HG03064 (cell line): ENCODE data around the gene HSPB1.
"Not testable (repeated sequence)": the region's sequence is repeated elsewhere in the genome, so short reads cannot be mapped to it uniquely, and the experiment has no call there.

Experiments
- ATAC-seq: cut with Tn5 transposase; IDR thresholded peaks from one replicate; pipeline ENCODE4 v1.9.1; 2021; ENCODE audit warnings: low read depth; ENCODE audit not compliant: unreplicated experiment

The HSPB1 gene

GRCh38 chr7:76303202-76304147 is 1.0 kb downstream of the HSPB1 start:
- ATAC-seq, result no peak

- ATAC-seq, result no peak
These were observed 2.5 kb downstream of the HSPB1 start for GRCh38 chr7:76304888-76305375.

GRCh38 chr7:76308874-76309273 is 6.4 kb downstream of the HSPB1 start:
- ATAC-seq, result not testable (repeated sequence)

- ATAC-seq, result not testable (repeated sequence)
These were observed 7.0 kb downstream of the HSPB1 start for GRCh38 chr7:76309341-76310101.

- ATAC-seq, result no peak
These were observed 7.9 kb downstream of the HSPB1 start for GRCh38 chr7:76310102-76310957.

- not testable (repeated sequence) for ATAC-seq
These were observed 9.4 kb downstream of the HSPB1 start for GRCh38 chr7:76311838-76312237.

GRCh38 chr7:76314042-76314721 is 11.7 kb downstream of the HSPB1 start:
- peak; percentile 38 for ATAC-seq

GRCh38 chr7:76314740-76315139 is 12.3 kb downstream of the HSPB1 start:
- not testable (repeated sequence) for ATAC-seq

GRCh38 chr7:76315364-76315763 is 12.9 kb downstream of the HSPB1 start:
- ATAC-seq, result no peak

GRCh38 chr7:76316984-76317781 is 14.7 kb downstream of the HSPB1 start:
- ATAC-seq, result no peak

- ATAC-seq, result peak; percentile 84
These were observed 15.5 kb downstream of the HSPB1 start for GRCh38 chr7:76317782-76318487.

GRCh38 chr7:76318488-76319353 is 16.2 kb downstream of the HSPB1 start:
- peak; percentile 41 for ATAC-seq

GRCh38 chr7:76325092-76325491 is 22.6 kb downstream of the HSPB1 start:
- ATAC-seq, result no peak

GRCh38 chr7:76325811-76326210 is 23.3 kb downstream of the HSPB1 start:
- no peak for ATAC-seq

GRCh38 chr7:76326646-76327233 is 24.3 kb downstream of the HSPB1 start:
- ATAC-seq, result no peak

- no peak for ATAC-seq
These were observed 25.1 kb downstream of the HSPB1 start for GRCh38 chr7:76327610-76328009.

- ATAC-seq, result no peak
These were observed 25.9 kb downstream of the HSPB1 start for GRCh38 chr7:76328389-76328788.
